ENCODE data around the gene KLHL17.

The KLHL17 gene

DNA sequence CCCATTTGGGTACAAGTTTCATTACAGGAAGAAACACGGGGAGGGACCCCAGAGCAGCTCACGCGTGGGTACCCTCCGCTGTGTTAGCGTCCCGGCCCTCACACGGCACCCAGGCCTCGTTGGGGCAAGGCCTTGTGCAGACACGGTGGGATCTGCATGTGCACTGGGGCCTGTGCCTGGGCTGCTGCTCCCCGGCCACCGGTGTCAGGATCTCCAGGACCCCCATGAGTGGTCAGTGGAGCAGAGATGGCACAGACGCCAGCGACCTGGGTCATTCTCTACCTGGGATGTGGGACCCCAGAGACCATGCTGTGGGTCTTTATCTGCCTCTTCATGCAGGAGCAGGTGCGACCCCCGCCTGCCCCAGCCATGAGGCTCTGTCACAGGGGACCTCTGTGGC lies 42.0 kb upstream of the KLHL17 start:
- no peak for DNase-seq (ENCODE audit: low read depth)
- TF ChIP-seq, protein P1, sequence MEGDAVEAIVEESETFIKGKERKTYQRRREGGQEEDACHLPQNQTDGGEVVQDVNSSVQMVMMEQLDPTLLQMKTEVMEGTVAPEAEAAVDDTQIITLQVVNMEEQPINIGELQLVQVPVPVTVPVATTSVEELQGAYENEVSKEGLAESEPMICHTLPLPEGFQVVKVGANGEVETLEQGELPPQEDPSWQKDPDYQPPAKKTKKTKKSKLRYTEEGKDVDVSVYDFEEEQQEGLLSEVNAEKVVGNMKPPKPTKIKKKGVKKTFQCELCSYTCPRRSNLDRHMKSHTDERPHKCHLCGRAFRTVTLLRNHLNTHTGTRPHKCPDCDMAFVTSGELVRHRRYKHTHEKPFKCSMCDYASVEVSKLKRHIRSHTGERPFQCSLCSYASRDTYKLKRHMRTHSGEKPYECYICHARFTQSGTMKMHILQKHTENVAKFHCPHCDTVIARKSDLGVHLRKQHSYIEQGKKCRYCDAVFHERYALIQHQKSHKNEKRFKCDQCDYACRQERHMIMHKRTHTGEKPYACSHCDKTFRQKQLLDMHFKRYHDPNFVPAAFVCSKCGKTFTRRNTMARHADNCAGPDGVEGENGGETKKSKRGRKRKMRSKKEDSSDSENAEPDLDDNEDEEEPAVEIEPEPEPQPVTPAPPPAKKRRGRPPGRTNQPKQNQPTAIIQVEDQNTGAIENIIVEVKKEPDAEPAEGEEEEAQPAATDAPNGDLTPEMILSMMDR (conservative IDR thresholded peaks at IDR 0.05; ENCODE audit: control insufficient read depth, insufficient read depth, low read depth, low read length): no peak
- no peak overlapping the region for H3K4me3 ChIP-seq (ENCODE audit: control insufficient read depth, low read depth, low read length)

DNA sequence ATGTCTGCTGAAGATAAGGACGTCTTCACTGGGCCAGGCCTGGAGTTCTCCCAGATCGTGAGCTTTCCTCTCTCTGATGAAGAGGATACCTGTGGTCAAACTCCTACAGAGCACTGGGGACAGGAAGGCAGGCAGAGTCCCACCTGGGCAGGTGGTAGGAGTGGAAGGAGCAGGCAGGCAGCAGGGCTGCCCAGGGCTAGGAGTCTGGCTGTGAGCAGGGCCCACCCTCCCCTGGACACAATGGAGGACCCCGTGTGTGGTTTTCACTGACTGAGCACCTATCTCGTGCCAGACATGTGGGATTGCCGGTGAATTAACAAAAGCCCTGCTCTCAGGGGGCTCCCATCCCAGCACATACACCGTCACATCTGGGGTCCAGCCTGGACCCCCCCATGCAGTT lies 41.5 kb upstream of the KLHL17 start:
- no peak overlapping the region for H3K4me3 ChIP-seq (ENCODE audit: control insufficient read depth, low read depth, low read length)
- no peak for DNase-seq (ENCODE audit: low read depth)
- TF ChIP-seq, protein P1 (conservative IDR thresholded peaks at IDR 0.05; ENCODE audit: control insufficient read depth, insufficient read depth, low read depth, low read length): no peak

DNA sequence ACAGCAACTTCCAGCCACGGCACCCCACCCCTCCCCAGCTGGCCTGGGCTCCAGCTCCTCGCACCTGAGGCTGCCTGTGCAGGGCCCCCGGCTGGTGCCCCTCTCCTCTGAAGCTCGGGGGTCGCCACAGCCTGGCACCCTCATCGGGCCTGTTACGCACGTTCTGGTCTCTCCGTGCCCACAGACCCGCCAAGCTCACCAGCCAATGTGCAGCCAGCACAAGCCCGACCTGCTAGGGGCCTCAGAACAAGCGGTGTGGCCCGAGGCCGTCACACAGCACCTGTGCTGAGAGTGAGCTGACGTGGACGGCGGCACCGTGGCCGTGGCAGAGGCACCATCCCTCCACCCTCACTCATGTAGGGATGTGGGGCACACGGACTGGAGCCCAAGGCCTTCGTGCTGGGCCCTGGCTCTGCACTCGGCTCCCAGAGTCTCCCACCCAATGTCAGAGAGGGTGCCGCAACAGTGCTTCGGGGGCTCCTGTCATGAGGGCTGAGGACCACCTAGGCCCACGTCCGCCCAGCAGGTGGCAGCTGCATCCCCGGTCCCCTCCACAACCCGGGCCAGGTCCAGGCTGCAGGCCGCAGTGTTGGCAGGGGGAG lies 41.0 kb upstream of the KLHL17 start:
- TF ChIP-seq, protein P1 (conservative IDR thresholded peaks at IDR 0.05; ENCODE audit: control insufficient read depth, insufficient read depth, low read depth, low read length): no peak
- H3K4me3 ChIP-seq (ENCODE audit: control insufficient read depth, low read depth, low read length): no peak overlapping the region
- DNase-seq (ENCODE audit: low read depth): no peak

DNA sequence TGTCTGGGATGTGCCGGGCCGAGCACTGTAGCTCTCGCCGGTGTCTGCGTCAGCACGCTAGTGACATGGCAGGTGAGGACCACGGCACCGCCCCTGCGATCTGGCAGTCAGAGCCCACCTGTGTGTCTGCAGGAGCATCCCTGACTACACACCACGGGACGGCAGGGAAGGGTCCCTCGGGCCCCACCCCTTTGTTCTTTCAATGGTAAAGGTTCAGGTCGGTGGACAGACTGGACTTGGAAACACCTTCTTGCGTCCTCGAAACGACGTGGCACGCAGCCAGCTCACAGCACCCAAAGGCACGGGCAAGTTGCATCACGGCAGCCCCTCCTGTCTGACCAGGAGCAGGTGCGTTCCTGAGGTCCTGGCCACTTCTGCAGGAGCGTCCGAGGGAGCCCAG lies 40.4 kb upstream of the KLHL17 start:
- TF ChIP-seq, protein P1 (conservative IDR thresholded peaks at IDR 0.05; ENCODE audit: control insufficient read depth, insufficient read depth, low read depth, low read length): no peak
- H3K4me3 ChIP-seq (ENCODE audit: control insufficient read depth, low read depth, low read length): no peak overlapping the region
- DNase-seq (ENCODE audit: low read depth): no peak

DNA sequence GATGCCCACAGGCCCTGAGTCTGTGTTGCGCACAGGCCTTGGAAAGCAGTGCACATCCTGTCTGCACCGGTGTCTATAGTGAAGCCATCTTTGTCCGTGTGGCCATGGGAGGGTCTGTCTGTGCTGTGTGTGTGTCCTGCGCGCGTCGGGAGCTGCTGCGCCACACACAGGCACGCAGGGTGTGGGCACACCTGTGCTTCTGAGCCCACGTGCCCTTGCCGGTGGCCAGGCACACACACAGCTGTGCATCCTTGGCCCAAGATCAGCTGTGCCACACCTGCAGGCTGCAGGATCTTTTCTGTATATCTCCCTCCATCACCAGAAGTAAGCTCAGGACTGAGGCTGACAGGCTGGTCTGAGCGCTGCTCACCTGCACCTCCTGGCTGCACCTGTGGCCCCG lies 39.9 kb upstream of the KLHL17 start:
- no peak overlapping the region for H3K4me3 ChIP-seq (ENCODE audit: control insufficient read depth, low read depth, low read length)
- DNase-seq (ENCODE audit: low read depth): no peak
- TF ChIP-seq, protein P1 (conservative IDR thresholded peaks at IDR 0.05; ENCODE audit: control insufficient read depth, insufficient read depth, low read depth, low read length): no peak

DNA sequence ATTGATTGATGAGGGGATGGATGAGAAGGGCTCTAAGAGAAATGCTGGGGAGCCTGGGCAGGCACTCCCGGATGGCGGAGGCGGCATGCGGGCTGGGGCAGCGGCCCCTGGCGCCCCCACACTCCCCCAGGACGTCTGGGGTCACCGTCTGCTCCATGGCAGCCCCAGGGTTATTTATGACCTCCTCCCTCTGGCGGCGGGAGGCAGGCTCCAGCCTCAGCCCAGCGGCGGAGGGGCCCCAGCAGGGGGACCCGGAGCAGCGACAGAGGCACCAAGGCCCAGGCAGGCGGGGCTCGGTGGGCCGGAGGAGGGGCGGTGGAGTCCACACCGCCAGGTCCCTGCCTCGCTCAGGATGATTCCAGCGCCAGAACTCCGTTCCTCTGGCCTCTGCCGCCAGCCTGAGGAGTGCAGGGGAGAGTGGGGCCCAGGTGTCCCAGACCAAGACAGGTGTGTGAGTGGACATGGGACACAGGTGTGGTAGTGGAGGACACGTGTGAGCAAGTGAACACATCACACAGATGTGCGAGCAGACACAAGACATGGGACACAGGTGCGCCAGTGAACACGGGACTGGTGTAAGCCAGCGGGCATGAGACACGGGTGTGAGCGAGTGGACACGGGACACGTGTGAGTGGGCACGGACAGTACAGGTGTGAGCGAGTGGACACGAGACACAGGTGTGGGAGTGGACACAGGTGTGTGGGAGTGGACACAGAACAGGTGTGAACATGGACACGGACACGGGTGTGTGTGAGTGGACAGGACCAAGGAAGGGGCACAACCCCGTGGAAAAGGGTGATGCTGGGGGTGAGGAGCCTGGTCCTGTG lies 39.2 kb upstream of the KLHL17 start:
- DNase-seq (ENCODE audit: low read depth): peak; percentile 68
- no peak overlapping the region for H3K4me3 ChIP-seq (ENCODE audit: control insufficient read depth, low read depth, low read length)

More for the DNA sequence above, 39.2 kb upstream of the KLHL17 start:
- TF ChIP-seq, protein P1 (conservative IDR thresholded peaks at IDR 0.05; ENCODE audit: control insufficient read depth, insufficient read depth, low read depth, low read length): no peak

All from fibroblast of mammary gland (primary cell).